Ovary (tissue), 3 donors: Measurements from ENCODE around the gene PKD2.

ENCODE experiments used
- CTCF ChIP-seq, 3 donors: fragments of 450-650 bp in 2 of 3; fragments of 200-600 bp in 1 of 3; IDR thresholded peaks; one replicate each; pipeline versions ENCODE4 v1.5.1 to v1.8.0; 2016 to 2022; ENCODE audit warnings: antibody characterized with exemption in 3 of 3, mild to moderate bottlenecking in 1 of 3
- EP300 ChIP-seq: sonication (generic); formaldehyde crosslinking; IDR thresholded peaks from one replicate; pipeline ENCODE4 v1.6.1; 2017; ENCODE audit warnings: antibody characterized with exemption
- POLR2A ChIP-seq: fragments of 450-650 bp; IDR thresholded peaks from one replicate; pipeline ENCODE4 v1.6.1; 2017; ENCODE audit warnings: antibody characterized with exemption, mild to moderate bottlenecking, moderate library complexity
- donor health status: DM: no; HTN: no; CAD: no.

- no peak for TF ChIP-seq CTCF (IDR thresholded peaks at IDR 0.05)
- no peak for TF ChIP-seq POLR2A
- TF ChIP-seq EP300: no peak
Observed at GRCh38 chr4:88101165-88101564, 93.7 kb downstream of the PKD2 start.
